Measurements from ENCODE around the gene NIT1.
"Not testable (repeated sequence)": the region's sequence is repeated elsewhere in the genome, so short reads cannot be mapped to it uniquely, and the experiment has no call there.

NIT1 gene

GRCh38 chr1:161115132-161115711 is 2.7 kb upstream of the NIT1 start:
- DNase-seq, result no peak

- not testable (repeated sequence) for DNase-seq
These were observed 1.9 kb upstream of the NIT1 start for GRCh38 chr1:161115961-161116360.

GRCh38 chr1:161119092-161119903 is 1.4 kb downstream of the NIT1 start:
- peak in 5 of 6 experiments; percentile 43 to 64 (median 49) for DNase-seq

GRCh38 chr1:161121042-161121650 is 3.2 kb downstream of the NIT1 start:
- DNase-seq, result no peak

- no peak for DNase-seq
These were observed 3.9 kb downstream of the NIT1 start for GRCh38 chr1:161121834-161122233.

GRCh38 chr1:161122967-161123366 is 5.1 kb downstream of the NIT1 start:
- no peak for DNase-seq

GRCh38 chr1:161127649-161128048 is 9.7 kb downstream of the NIT1 start:
- no peak for DNase-seq

GRCh38 chr1:161128591-161129420 is 10.9 kb downstream of the NIT1 start:
- no peak for DNase-seq

GRCh38 chr1:161130266-161130665 is 12.4 kb downstream of the NIT1 start:
- DNase-seq, result no peak

GRCh38 chr1:161131523-161132409 is 13.9 kb downstream of the NIT1 start:
- DNase-seq, result peak in 1 of 6 experiments; percentile 16

- peak; percentile 81 to 89 (median 88) for DNase-seq
These were observed 14.7 kb downstream of the NIT1 start, which contains the start of gene DEDD for GRCh38 chr1:161132410-161133219. Gene DEDD (minus strand): TSS chr1:161132667. CDS start chr1:161124462, 8,205 bp downstream.

- DNase-seq, result no peak
These were observed 15.4 kb downstream of the NIT1 start for GRCh38 chr1:161133220-161133740.

- DNase-seq, result no peak
These were observed 20.0 kb downstream of the NIT1 start for GRCh38 chr1:161137881-161138280.

GRCh38 chr1:161138431-161138830 is 20.5 kb downstream of the NIT1 start:
- no peak for DNase-seq

- DNase-seq, result peak in 4 of 6 experiments; percentile 25 to 51 (median 43)
These were observed 21.9 kb downstream of the NIT1 start for GRCh38 chr1:161139766-161140165.

GRCh38 chr1:161140755-161141400 is 23.0 kb downstream of the NIT1 start:
- DNase-seq, result no peak

- no peak for DNase-seq
These were observed 27.9 kb downstream of the NIT1 start for GRCh38 chr1:161145832-161146231.

GRCh38 chr1:161153176-161153575 is 35.3 kb downstream of the NIT1 start:
- no peak for DNase-seq

GRCh38 chr1:161153682-161154337 is 35.9 kb downstream of the NIT1 start, which contains the start of gene UFC1:
Gene UFC1 (plus strand): TSS chr1:161153978. CDS start chr1:161153998, 20 bp downstream.
- peak; percentile 71 to 91 (median 80) for DNase-seq
